GM23338 (cell line): ENCODE measurements around the gene ARHGAP10. TPM values are rescaled to one million over a fixed set of nuclear protein-coding genes. Genes with fewer than 3 reads are reported as not detected.

Experiments
- ATAC-seq: fragments of 200-7000 bp; cut with Tn5 transposase; 3 replicates; pipeline ENCODE4 v1.9.1; 2020
- DNase-seq: peaks from one replicate; pipeline ENCODE4 v3.0.0-alpha.2; 2015; ENCODE audit warnings: low spot score
- H2AFZ ChIP-seq: fragments of 200-600 bp; sonication (generic); 2 replicates; pipeline ENCODE4 v1.8.0; 2016; ENCODE audit warnings: antibody characterized with exemption, mild to moderate bottlenecking, moderate library complexity
- H3F3A ChIP-seq: fragments of 200-600 bp; sonication (generic); replicated peaks from 2 replicates; pipeline ENCODE4 v1.8.0; 2017; ENCODE audit warnings: antibody characterized with exemption, mixed run types, low read depth
- H3K27ac ChIP-seq: fragments of 200-600 bp; sonication (generic); 2 replicates; pipeline ENCODE4 v1.6.1; 2016; ENCODE audit warnings: low read depth
- H3K27me3 ChIP-seq: fragments of 200-600 bp; sonication (generic); 2 replicates; pipeline ENCODE4 v1.8.0; 2016; ENCODE audit warnings: mild to moderate bottlenecking, mixed run types, moderate library complexity; ENCODE audit not compliant: insufficient read depth
- H3K36me3 ChIP-seq: fragments of 200-600 bp; sonication (generic); 2 replicates; pipeline ENCODE4 v1.8.0; 2016; ENCODE audit warnings: mild to moderate bottlenecking; ENCODE audit not compliant: insufficient read depth
- H3K4me1 ChIP-seq: fragments of 200-600 bp; sonication (generic); 2 replicates; pipeline ENCODE4 v1.8.0; 2016; ENCODE audit warnings: mild to moderate bottlenecking, moderate library complexity; ENCODE audit not compliant: insufficient read depth
- H3K4me2 ChIP-seq: fragments of 200-600 bp; sonication (generic); 2 replicates; pipeline ENCODE4 v1.7.1; 2017; ENCODE audit warnings: mixed run types
- H3K4me3 ChIP-seq: fragments of 200-600 bp; sonication (generic); 2 replicates; pipeline ENCODE4 v1.6.1; 2016; ENCODE audit warnings: mixed run types
- H3K79me2 ChIP-seq: fragments of 200-600 bp; sonication (generic); replicated peaks from 2 replicates; pipeline ENCODE4 v1.8.0; 2017; ENCODE audit warnings: mild to moderate bottlenecking; ENCODE audit not compliant: insufficient read depth
- H3K9me2 ChIP-seq: fragments of 200-600 bp; sonication (generic); 2 replicates; pipeline ENCODE4 v1.8.0; 2017; ENCODE audit not compliant: insufficient read depth
- H4K20me1 ChIP-seq: fragments of 200-600 bp; sonication (generic); replicated peaks from 2 replicates; pipeline ENCODE4 v1.8.0; 2017; ENCODE audit warnings: mild to moderate bottlenecking; ENCODE audit not compliant: insufficient read depth
- H3K27ac Mint-ChIP-seq: 2 replicates; pipeline ENCODE4 v1.8.0; 2020; ENCODE audit warnings: inconsistent platforms, mild to moderate bottlenecking, moderate library complexity, mixed read lengths
- H3K27me3 Mint-ChIP-seq: 3 replicates; pipeline ENCODE4 v1.8.0; 2022; ENCODE audit warnings: low read depth, mild to moderate bottlenecking, moderate library complexity, mixed read lengths, inconsistent platforms; ENCODE audit not compliant: insufficient read depth, poor library complexity
- H3K36me3 Mint-ChIP-seq: 3 replicates; pipeline ENCODE4 v1.8.0; 2021; ENCODE audit warnings: low read depth, mild to moderate bottlenecking, inconsistent platforms, moderate library complexity, mixed read lengths
- H3K4me1 Mint-ChIP-seq: 3 replicates; pipeline ENCODE4 v1.8.0; 2020; ENCODE audit warnings: mild to moderate bottlenecking, inconsistent platforms, mixed read lengths
- H3K4me3 Mint-ChIP-seq: 3 replicates; pipeline ENCODE4 v1.8.0; 2021; ENCODE audit warnings: moderate library complexity, mild to moderate bottlenecking, inconsistent platforms, mixed read lengths
- H3K9me3 Mint-ChIP-seq: 3 replicates; pipeline ENCODE4 v1.8.0; 2020; ENCODE audit warnings: moderate library complexity, mild to moderate bottlenecking, inconsistent platforms, mixed read lengths
- CREB1 ChIP-seq: fragments of 250-450 bp; sonication (Bioruptor Pico); IDR thresholded peaks from 2 replicates; pipeline ENCODE4 v1.5.0; 2020; ENCODE audit warnings: low read depth, mild to moderate bottlenecking, moderate library complexity
- CTCF ChIP-seq, 2 experiments: fragments of 200-600 bp in 1 of 2; sonication (generic) in 1 of 2; conservative IDR thresholded peaks; 2 replicates each; pipeline versions ENCODE4 v1.5.1 to v1.6.1; 2016 to 2017; ENCODE audit warnings: antibody characterized with exemption in 2 of 2, low read depth in 2 of 2, mild to moderate bottlenecking in 2 of 2, moderate library complexity in 1 of 2
- ETS1 ChIP-seq: IDR thresholded peaks from 2 replicates; pipeline ENCODE4 v1.6.1; 2016; ENCODE audit warnings: antibody characterized with exemption
- EZH2 ChIP-seq: fragments of 200-600 bp; sonication (generic); IDR thresholded peaks from one replicate; pipeline ENCODE4 v1.8.0; 2017; ENCODE audit warnings: antibody characterized with exemption, mild to moderate bottlenecking, low read depth; ENCODE audit not compliant: unreplicated experiment
- EZH2phosphoT487 ChIP-seq: fragments of 200-600 bp; sonication (generic); IDR thresholded peaks from one replicate; pipeline ENCODE4 v1.8.1; 2018; ENCODE audit warnings: antibody characterized with exemption; ENCODE audit not compliant: unreplicated experiment
- JUNB ChIP-seq: IDR thresholded peaks from one replicate; pipeline ENCODE4 v1.6.1; 2016; ENCODE audit warnings: antibody characterized with exemption; ENCODE audit not compliant: unreplicated experiment
- NANOG ChIP-seq: IDR thresholded peaks from 2 replicates; pipeline ENCODE4 v1.6.1; 2016; ENCODE audit warnings: antibody characterized with exemption, borderline replicate concordance
- POLR2AphosphoS5 ChIP-seq: IDR thresholded peaks from 2 replicates; pipeline ENCODE4 v1.6.1; 2016; ENCODE audit warnings: antibody characterized with exemption, low read depth
- REST ChIP-seq: IDR thresholded peaks from one replicate; pipeline ENCODE4 v1.6.1; 2018; ENCODE audit warnings: antibody characterized with exemption; ENCODE audit not compliant: unreplicated experiment
- STAT1 ChIP-seq: IDR thresholded peaks from one replicate; pipeline ENCODE4 v1.6.1; 2016; ENCODE audit warnings: antibody characterized with exemption; ENCODE audit not compliant: unreplicated experiment
- ZNF114 ChIP-seq: fragments of 250-450 bp; sonication (Bioruptor Pico); IDR thresholded peaks from 2 replicates; pipeline ENCODE4 v1.5.0; 2020; ENCODE audit warnings: mild to moderate bottlenecking, moderate library complexity
- ZNF331 ChIP-seq: fragments of 250-450 bp; sonication (Bioruptor Pico); IDR thresholded peaks from 2 replicates; pipeline ENCODE4 v1.5.0; 2020; ENCODE audit warnings: low read depth, mild to moderate bottlenecking, moderate library complexity
- ZNF462 ChIP-seq: fragments of 250-450 bp; sonication (Bioruptor Pico); IDR thresholded peaks from 2 replicates; pipeline ENCODE4 v1.5.0; 2020; ENCODE audit warnings: mild to moderate bottlenecking, moderate library complexity
- polyA plus RNA-seq: library from polyadenylated mRNA; unstranded; fragments of >200 nt; fragmentation: Nextera tagmentation; extraction: Ambion mirVana; gene quantifications from 2 replicates; pipeline ENCODE4 v1.2.1, GENCODE V29; 2016
- total RNA-seq: library from RNA; depleted of rRNA; stranded (reverse); fragments of >200 nt; shearing (Covaris generic); gene quantifications from 2 replicates; pipeline ENCODE4 v1.2.3, GENCODE V29; 2014

Gene ARHGAP10
- total and polyA plus RNA-seq, 2 experiments from 2014 or later, result 5.1 to 6.3 TPM

GRCh38 chr4:147772056-147772455, 40.2 kb downstream of the ARHGAP10 start (continued):
- TF ChIP-seq CTCF (conservative IDR thresholded peaks at IDR 0.05; ENCODE audit: low read depth in 2 of 2) (no peak), EZH2 (no peak), JUNB (no peak), REST (no peak), ZNF114 (no peak)

GRCh38 chr4:147772459-147772969, 40.6 kb downstream of the ARHGAP10 start:
- Histone ChIP-seq H3K36me3 (no peaks in the 10 kb centered on the region), H2AFZ (no peak overlapping the region), H3F3A (no peaks in the 10 kb centered on the region), H3K27me3 (no peaks in the 10 kb centered on the region), H4K20me1 (no peaks in the 10 kb centered on the region), H3K9me2 (no peaks in the 10 kb centered on the region), H3K27ac (no peak overlapping the region), H3K4me2 (no peak overlapping the region), H3K79me2 (no peaks in the 10 kb centered on the region), H3K4me1 (no peaks in the 10 kb centered on the region), H3K4me3 (no peak overlapping the region)
- ATAC-seq (no peak), DNase-seq (no peak)
- no peaks in the 10 kb centered on the region for H3K36me3 Mint-ChIP-seq
- peak overlapping the region; percentile 10; the same call in 1 of the 2 replicates for H3K27ac Mint-ChIP-seq
- peaks cover 8% of the 10 kb centered on the region for H3K27me3 Mint-ChIP-seq
- no peaks in the 10 kb centered on the region for H3K9me3 Mint-ChIP-seq
- no peak overlapping the region for H3K4me3 Mint-ChIP-seq
- no peaks in the 10 kb centered on the region; the same call in 2 of the 3 replicates for H3K4me1 Mint-ChIP-seq
- no peak for TF ChIP-seq STAT1
- no peak for TF ChIP-seq NANOG
- TF ChIP-seq POLR2AphosphoS5, result no peak
- TF ChIP-seq ZNF331 (CRISPR knock-in tag), result no peak
- no peak for TF ChIP-seq EZH2
- no peak for TF ChIP-seq EZH2phosphoT487
- no peak for TF ChIP-seq CREB1 (CRISPR knock-in tag)
- TF ChIP-seq JUNB, result no peak
- no peak for TF ChIP-seq ZNF462 (CRISPR knock-in tag)
- no peak for TF ChIP-seq ZNF114
- TF ChIP-seq ETS1, result no peak
